Measurements from ENCODE around the gene IFFO2. TPM values are rescaled to one million over a fixed set of nuclear protein-coding genes. Genes with fewer than 3 reads are reported as not detected.
"Not testable (repeated sequence)": the region's sequence is repeated elsewhere in the genome, so short reads cannot be mapped to it uniquely, and the experiment has no call there.

The IFFO2 gene
- total RNA-seq, 3 donors from 2014 or later: 36.0 to 47.6 (median 36.1) TPM

GRCh38 chr1:18872071-18872611 is 84.3 kb downstream of the IFFO2 start:
- Mint-ChIP-seq H3K36me3 (ENCODE audit: insufficient read depth) (no peaks in the 10 kb centered on the region), H3K4me1 (ENCODE audit: low read depth) (no peaks in the 10 kb centered on the region), H3K9me3 (no peaks in the 10 kb centered on the region), H3K4me3 (no peak overlapping the region), H3K27me3 (ENCODE audit: low read depth) (peaks cover 2% of the 10 kb centered on the region)
- no peak for ATAC-seq
- DNase-seq: no peak

GRCh38 chr1:18871401-18872070 is 84.9 kb downstream of the IFFO2 start:
- Mint-ChIP-seq H3K36me3 (ENCODE audit: insufficient read depth) (no peaks in the 10 kb centered on the region), H3K9me3 (no peaks in the 10 kb centered on the region), H3K4me1 (ENCODE audit: low read depth) (no peaks in the 10 kb centered on the region), H3K27me3 (ENCODE audit: low read depth) (peaks cover 6% of the 10 kb centered on the region), H3K4me3 (no peak overlapping the region)
- DNase-seq (no peak), ATAC-seq (no peak)

- DNase-seq (no peak), ATAC-seq (no peak)
- Mint-ChIP-seq H3K36me3 (ENCODE audit: insufficient read depth) (no peaks in the 10 kb centered on the region), H3K27me3 (ENCODE audit: low read depth) (peaks cover 9% of the 10 kb centered on the region), H3K9me3 (no peaks in the 10 kb centered on the region), H3K4me1 (ENCODE audit: low read depth) (no peaks in the 10 kb centered on the region), H3K4me3 (no peak overlapping the region)
Measured at GRCh38 chr1:18870957-18871356, 85.5 kb downstream of the IFFO2 start.

- ATAC-seq; DNase-seq; H3K36me3 Mint-ChIP-seq (ENCODE audit: insufficient read depth); H3K4me3 Mint-ChIP-seq; H3K4me1 Mint-ChIP-seq (ENCODE audit: low read depth); H3K9me3 Mint-ChIP-seq: not testable (repeated sequence)
- peaks cover 11% of the 10 kb centered on the region for H3K27me3 Mint-ChIP-seq (ENCODE audit: low read depth)
Measured at GRCh38 chr1:18870595-18870865, 85.9 kb downstream of the IFFO2 start.

- Mint-ChIP-seq H3K27me3 (ENCODE audit: low read depth) (peaks cover 12% of the 10 kb centered on the region), H3K36me3 (ENCODE audit: insufficient read depth) (no peaks in the 10 kb centered on the region), H3K4me1 (ENCODE audit: low read depth) (no peaks in the 10 kb centered on the region), H3K9me3 (no peaks in the 10 kb centered on the region), H3K4me3 (no peak overlapping the region)
- no peak for ATAC-seq
- no peak for DNase-seq
Measured at GRCh38 chr1:18869847-18870594, 86.5 kb downstream of the IFFO2 start.

GRCh38 chr1:18868801-18869424 is 87.6 kb downstream of the IFFO2 start:
- DNase-seq (no peak), ATAC-seq (no peak)
- Mint-ChIP-seq H3K9me3 (no peaks in the 10 kb centered on the region), H3K4me1 (ENCODE audit: low read depth) (no peaks in the 10 kb centered on the region), H3K27me3 (ENCODE audit: low read depth) (peaks cover 12% of the 10 kb centered on the region), H3K36me3 (ENCODE audit: insufficient read depth) (no peaks in the 10 kb centered on the region), H3K4me3 (no peak overlapping the region)

GRCh38 chr1:18868354-18868753 is 88.1 kb downstream of the IFFO2 start:
- Mint-ChIP-seq H3K36me3 (ENCODE audit: insufficient read depth) (no peaks in the 10 kb centered on the region), H3K9me3 (no peaks in the 10 kb centered on the region)
- ATAC-seq: no peak

DNA sequence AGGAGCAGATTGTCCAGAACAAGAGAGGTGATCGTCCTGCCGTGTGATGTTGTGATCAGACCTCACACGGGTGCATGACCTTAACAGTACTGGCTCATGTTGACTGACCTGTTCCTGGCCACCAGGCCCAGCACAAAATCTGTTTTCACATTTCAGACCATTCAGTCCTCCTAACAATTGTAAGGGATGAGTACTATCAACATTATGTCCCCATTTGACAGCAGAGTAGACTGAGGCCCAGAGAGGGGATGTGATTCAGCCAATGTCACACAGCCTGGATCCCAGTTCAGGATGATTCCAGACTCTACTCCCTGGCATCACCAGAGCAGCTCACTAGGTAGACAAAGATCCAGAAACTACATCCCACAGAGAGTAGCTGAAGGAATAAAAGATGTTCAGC is 89.6 kb downstream of the IFFO2 start:
- H3K27me3 Mint-ChIP-seq (ENCODE audit: low read depth): peaks cover 12% of the 10 kb centered on the region
- H3K9me3 Mint-ChIP-seq: no peaks in the 10 kb centered on the region
- DNase-seq (no peak), ATAC-seq (no peak)
- no peaks in the 10 kb centered on the region for H3K4me1 Mint-ChIP-seq (ENCODE audit: low read depth)
- no peak overlapping the region for H3K4me3 Mint-ChIP-seq
- H3K36me3 Mint-ChIP-seq (ENCODE audit: insufficient read depth): no peaks in the 10 kb centered on the region

More at GRCh38 chr1:18868354-18868753, 88.1 kb downstream of the IFFO2 start:
- no peak for DNase-seq
- Mint-ChIP-seq H3K4me1 (ENCODE audit: low read depth) (no peaks in the 10 kb centered on the region), H3K4me3 (no peak overlapping the region), H3K27me3 (ENCODE audit: low read depth) (peaks cover 12% of the 10 kb centered on the region)

GRCh38 chr1:18866314-18866713 is 90.2 kb downstream of the IFFO2 start:
- DNase-seq (no peak), ATAC-seq (no peak)
- no peak overlapping the region for H3K4me3 Mint-ChIP-seq
- H3K27me3 Mint-ChIP-seq (ENCODE audit: low read depth): peaks cover 12% of the 10 kb centered on the region
- no peaks in the 10 kb centered on the region for H3K9me3 Mint-ChIP-seq
- no peaks in the 10 kb centered on the region for H3K36me3 Mint-ChIP-seq (ENCODE audit: insufficient read depth)
- H3K4me1 Mint-ChIP-seq (ENCODE audit: low read depth): no peaks in the 10 kb centered on the region

- no peak overlapping the region for H3K4me3 Mint-ChIP-seq
- ATAC-seq (no peak), DNase-seq (no peak)
- no peaks in the 10 kb centered on the region for H3K9me3 Mint-ChIP-seq
- peaks cover 12% of the 10 kb centered on the region for H3K27me3 Mint-ChIP-seq (ENCODE audit: low read depth)
- no peaks in the 10 kb centered on the region for H3K36me3 Mint-ChIP-seq (ENCODE audit: insufficient read depth)
- H3K4me1 Mint-ChIP-seq (ENCODE audit: low read depth): no peaks in the 10 kb centered on the region
Measured at GRCh38 chr1:18865176-18865575, 91.3 kb downstream of the IFFO2 start.

DNA sequence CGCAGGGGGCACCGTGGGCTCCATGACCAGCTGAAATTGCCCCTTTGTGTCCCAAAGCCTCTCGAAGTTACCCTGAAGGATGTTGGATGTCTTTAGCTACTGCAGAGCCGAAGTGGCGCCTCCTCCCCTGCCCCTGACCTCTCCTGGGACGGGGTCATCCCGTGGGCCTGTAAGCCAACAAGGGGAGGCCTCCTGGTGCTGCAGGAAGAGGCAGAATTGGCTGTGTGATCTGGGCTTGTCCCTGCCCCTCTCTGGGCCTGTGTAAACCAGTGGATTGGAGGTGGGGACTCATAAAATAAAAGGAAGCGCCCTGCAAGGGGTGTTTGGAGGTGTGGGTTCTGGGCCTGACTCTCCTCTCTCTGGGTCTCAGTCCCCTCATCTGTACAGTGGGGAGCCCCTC is 94.9 kb downstream of the IFFO2 start:
- ATAC-seq (no peak), DNase-seq (no peak)
- Mint-ChIP-seq H3K9me3 (no peaks in the 10 kb centered on the region), H3K4me3 (no peak overlapping the region), H3K36me3 (ENCODE audit: insufficient read depth) (no peaks in the 10 kb centered on the region), H3K27me3 (ENCODE audit: low read depth) (peaks cover 6% of the 10 kb centered on the region), H3K4me1 (ENCODE audit: low read depth) (no peaks in the 10 kb centered on the region)

DNA sequence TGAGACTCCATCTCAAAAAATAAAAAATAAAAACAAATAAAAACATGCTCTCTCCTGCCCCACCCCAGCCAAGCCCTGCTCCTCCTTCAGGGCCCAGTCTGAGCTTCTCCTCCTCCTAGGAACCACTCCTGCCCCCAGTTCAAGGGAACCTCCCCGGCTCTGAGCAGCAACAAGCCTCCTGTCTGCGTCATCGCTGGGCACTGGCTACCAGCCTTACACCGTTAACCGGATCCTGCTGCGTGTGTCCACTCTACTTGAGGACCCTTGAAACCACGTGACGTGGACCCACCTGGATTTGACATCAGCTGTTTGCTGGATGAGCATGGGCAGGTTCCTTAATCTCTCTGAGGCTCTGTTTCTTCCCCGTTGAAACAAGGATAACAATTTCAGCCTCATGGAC is 95.4 kb downstream of the IFFO2 start:
- Mint-ChIP-seq H3K9me3 (no peaks in the 10 kb centered on the region), H3K36me3 (ENCODE audit: insufficient read depth) (no peaks in the 10 kb centered on the region), H3K4me3 (no peak overlapping the region), H3K4me1 (ENCODE audit: low read depth) (no peaks in the 10 kb centered on the region), H3K27me3 (ENCODE audit: low read depth) (peaks cover 5% of the 10 kb centered on the region)
- DNase-seq (no peak), ATAC-seq (no peak)

GRCh38 chr1:18859560-18859959 is 96.9 kb downstream of the IFFO2 start, which contains the start of gene TAS1R2:
Gene TAS1R2 (minus strand): TSS chr1:18859660. CDS start chr1:18859660, 0 bp downstream.
- Mint-ChIP-seq H3K9me3 (no peaks in the 10 kb centered on the region), H3K4me3 (no peak within 1 kb of the TSS), H3K36me3 (ENCODE audit: insufficient read depth) (no peaks in the 10 kb centered on the region), H3K27me3 (ENCODE audit: low read depth) (peaks cover 5% of the 10 kb centered on the region), H3K4me1 (ENCODE audit: low read depth) (no peaks in the 10 kb centered on the region)
- DNase-seq: no peak
- ATAC-seq: no peak

- no peak overlapping the region for H3K4me3 Mint-ChIP-seq
- no peaks in the 10 kb centered on the region for H3K4me1 Mint-ChIP-seq (ENCODE audit: low read depth)
- peaks cover 5% of the 10 kb centered on the region for H3K27me3 Mint-ChIP-seq (ENCODE audit: low read depth)
- no peaks in the 10 kb centered on the region for H3K9me3 Mint-ChIP-seq
- no peaks in the 10 kb centered on the region for H3K36me3 Mint-ChIP-seq (ENCODE audit: insufficient read depth)
- no peak for DNase-seq
- no peak for ATAC-seq
Measured at GRCh38 chr1:18858070-18858688, 98.3 kb downstream of the IFFO2 start.
